HG02759 (cell line): ENCODE results near the gene ADAMTS14.

ENCODE experiments used
- ATAC-seq: cut with Tn5 transposase; IDR thresholded peaks from one replicate; pipeline ENCODE4 v1.9.1; 2021; ENCODE audit warnings: mild to moderate bottlenecking, moderate library complexity; ENCODE audit not compliant: unreplicated experiment

ADAMTS14 gene

GRCh38 chr10:70748305-70748704 is 76.0 kb downstream of the ADAMTS14 start:
- no peak for ATAC-seq

- ATAC-seq = no peak
Observed at GRCh38 chr10:70748801-70749573, 76.7 kb downstream of the ADAMTS14 start.

DNA sequence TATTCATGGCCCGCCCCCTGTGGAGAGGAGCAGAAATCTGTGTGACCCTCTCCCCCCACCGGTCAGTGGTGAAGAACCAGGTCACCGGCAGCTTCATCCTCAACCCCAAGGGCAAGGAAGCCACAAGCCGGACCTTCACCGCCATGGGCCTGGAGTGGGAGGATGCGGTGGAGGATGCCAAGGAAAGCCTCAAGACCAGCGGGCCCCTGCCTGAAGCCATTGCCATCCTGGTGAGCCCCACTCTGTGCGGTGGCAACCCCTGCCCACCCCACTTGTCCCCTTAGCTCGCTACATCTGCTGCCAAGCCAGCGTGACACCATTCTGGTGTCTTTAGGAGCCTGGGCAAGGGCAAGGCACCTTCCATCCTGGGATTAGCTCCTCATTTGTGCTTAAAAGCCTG is 77.5 kb downstream of the ADAMTS14 start:
- no peak for ATAC-seq

- no peak for ATAC-seq
Observed at GRCh38 chr10:70750156-70750703, 77.9 kb downstream of the ADAMTS14 start.

DNA sequence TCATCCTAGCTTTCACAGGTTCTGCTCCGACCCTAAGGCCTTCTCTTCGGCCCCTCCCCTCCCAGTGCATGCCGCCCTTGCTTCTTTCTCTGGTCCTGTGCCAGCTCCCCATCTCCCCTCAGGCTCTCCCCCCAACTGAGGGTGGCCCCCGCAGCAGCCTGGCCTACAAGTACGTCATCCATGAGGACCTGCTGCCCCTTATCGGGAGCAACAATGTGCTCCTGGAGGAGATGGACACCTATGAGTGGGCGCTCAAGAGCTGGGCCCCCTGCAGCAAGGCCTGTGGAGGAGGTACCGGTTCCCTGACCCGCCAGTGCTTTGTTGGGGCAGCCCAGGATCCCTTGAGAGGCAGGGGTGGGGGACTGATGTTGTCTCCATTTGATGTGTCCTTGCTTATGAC is 79.0 kb downstream of the ADAMTS14 start:
- ATAC-seq = no peak

DNA sequence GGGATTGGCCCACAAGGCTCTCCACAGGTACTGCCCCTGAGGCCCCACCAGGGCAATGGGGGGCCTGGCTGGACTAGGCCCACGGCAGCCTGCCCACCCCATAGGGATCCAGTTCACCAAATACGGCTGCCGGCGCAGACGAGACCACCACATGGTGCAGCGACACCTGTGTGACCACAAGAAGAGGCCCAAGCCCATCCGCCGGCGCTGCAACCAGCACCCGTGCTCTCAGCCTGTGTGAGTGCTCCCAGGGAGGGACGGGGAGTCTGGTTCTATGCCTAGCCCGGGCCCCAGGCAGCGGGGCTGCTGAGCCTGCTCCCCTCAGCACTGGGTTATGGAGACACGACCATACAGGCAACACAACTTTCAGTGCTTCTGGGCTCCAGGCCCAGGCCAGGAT is 79.7 kb downstream of the ADAMTS14 start:
- no peak for ATAC-seq

DNA sequence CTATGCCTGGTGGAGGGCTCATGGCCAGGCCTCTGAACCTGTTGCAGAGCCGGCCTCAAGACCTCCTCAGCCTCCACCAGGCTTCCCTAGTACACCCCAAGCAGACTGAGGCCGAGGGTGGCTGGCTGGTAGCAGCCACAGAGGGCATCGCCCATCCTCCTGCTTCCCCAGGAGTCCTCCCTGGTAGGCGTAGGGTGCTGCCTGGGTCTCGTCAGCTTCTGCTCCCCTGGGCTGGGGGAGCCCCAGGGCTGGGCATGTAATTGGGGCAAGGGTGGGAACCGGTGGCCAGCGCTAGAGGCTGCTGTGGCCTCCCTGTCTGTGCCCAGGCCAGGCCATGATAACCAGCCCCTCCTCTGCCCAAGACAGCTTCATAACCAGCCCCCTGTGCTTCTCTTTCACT is 80.3 kb downstream of the ADAMTS14 start:
- ATAC-seq = no peak

- no peak for ATAC-seq
Observed at GRCh38 chr10:70753026-70753663, 80.8 kb downstream of the ADAMTS14 start.

DNA sequence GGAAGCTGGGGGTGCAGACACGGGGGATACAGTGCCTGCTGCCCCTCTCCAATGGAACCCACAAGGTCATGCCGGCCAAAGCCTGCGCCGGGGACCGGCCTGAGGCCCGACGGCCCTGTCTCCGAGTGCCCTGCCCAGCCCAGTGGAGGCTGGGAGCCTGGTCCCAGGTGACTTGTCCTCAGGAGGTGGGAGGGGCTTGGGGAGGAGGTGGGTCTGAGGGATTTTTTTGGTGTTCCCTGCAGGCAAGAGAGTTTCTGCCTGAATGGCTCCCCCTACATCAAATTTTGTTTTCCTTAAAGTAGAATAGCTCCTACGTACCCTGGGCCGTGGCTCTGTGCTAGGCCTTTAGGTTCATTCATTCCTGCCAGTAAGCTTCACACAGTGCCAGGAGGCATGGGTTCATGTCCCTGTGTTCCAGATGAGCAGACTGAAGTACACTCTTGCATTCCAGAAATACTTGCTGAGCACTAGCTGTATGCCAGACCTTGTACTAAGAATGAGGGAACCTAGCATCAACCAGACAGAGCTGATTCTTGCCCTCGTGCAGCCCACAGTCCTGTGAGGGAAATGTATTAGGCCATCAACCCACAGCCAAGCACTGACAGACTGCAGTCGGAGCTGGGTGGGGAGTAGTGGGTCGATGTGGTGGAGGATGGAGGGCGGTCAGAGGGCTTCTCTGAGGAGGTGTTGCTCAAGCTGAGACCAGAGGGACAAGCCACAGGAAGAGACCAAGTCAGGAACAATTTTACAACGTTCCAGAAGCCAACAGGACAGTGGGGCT is 81.7 kb downstream of the ADAMTS14 start:
- no peak for ATAC-seq

DNA sequence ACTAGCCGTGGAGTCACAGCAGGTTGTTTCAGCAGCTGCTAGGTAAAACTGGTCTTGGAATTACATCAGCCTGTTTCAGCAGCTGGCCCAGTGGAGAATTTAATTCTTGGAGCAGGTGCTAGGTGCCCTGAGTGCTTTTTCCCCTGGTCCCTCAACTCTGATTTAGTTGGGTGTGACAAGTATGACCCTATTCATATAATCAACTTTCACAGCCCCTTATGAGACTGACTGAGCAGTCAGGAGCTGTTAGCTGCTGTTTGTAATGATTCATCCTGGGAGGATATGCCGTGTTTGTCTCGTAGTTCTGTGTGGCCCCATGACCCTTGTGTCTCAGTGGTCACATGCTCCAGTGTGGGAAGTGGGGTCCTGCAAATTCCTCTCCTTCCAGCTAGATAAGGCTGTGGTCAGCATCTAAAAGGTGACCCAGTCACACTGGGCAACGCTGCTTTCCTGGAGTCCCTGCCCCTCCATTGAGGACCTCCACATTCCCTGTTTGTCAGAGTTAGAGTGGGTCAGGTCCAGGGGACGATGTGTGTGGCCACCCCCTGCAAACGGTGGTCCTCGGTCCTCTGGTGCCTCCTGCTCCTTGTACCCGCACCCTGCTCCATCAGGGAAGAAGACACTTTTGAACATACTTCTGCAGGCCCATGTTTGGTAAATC is 84.5 kb downstream of the ADAMTS14 start:
- no peak for ATAC-seq

GRCh38 chr10:70757856-70758255 is 85.5 kb downstream of the ADAMTS14 start:
- no peak for ATAC-seq

DNA sequence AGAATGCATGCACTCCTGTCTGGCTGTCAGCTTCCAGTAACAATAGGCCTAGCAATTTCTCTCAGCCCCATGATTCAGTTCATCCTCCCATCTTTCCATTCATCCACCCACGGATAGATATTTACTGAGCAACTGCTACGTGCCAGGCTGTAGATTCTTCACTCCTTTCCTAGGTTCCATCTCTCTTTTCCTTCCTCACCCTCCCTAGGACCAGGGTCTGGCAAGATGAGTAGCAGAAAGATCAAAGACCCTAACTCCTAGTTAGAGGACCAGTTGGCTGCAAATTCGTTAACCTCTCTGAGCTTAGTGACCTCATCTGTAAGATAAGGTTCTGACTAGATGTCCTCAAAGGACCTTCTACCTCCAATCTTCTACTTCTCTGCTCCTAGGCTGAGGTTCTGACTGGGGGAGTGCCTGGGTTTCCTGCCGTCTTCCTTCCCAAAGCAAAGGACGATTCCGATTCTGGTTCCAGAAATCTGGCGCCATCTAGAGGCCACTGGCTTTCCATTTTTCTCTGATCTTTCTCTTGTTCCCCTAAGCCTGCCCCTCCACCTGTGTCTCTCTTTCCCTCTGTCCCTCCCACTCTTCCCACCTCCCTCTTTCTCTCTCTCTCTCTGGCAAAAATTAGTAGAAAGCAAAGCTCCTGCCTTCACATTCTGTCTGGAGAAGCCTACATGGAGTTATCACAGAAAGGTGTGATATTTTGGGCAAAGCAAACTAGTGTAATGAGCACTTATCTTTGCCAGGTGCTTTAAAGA is 86.6 kb downstream of the ADAMTS14 start:
- no peak for ATAC-seq

DNA sequence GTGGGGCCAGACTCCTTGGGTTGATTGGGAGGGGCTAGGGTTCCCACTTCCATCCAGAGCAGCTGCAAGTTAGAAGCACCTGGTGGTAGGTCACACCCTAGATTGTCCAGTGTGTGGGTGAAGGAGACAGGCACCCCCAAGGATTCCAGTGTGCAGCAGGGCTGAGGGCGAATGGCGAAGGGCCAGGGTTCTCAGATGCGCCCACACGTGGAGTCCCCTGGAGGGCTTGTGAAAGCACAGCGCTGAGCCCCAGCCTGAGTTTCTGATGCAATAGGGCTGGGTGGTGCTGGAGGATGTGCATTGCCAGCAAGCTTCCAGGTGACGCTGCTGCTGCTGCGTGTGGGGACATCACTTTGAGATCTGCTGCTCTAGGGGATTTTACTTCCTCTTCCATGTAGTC is 87.5 kb downstream of the ADAMTS14 start:
- ATAC-seq = no peak

DNA sequence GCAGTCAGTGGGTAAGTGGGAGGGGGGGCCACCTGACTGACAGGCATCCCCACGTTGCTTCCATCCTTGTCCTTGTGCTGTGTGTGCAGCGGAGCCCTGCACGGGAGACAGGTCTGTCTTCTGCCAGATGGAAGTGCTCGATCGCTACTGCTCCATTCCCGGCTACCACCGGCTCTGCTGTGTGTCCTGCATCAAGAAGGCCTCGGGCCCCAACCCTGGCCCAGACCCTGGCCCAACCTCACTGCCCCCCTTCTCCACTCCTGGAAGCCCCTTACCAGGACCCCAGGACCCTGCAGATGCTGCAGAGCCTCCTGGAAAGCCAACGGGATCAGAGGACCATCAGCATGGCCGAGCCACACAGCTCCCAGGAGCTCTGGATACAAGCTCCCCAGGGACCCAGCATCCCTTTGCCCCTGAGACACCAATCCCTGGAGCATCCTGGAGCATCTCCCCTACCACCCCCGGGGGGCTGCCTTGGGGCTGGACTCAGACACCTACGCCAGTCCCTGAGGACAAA is 88.0 kb downstream of the ADAMTS14 start:
- no peak for ATAC-seq

- no peak for ATAC-seq
Observed at GRCh38 chr10:70761031-70761601, 88.8 kb downstream of the ADAMTS14 start.

DNA sequence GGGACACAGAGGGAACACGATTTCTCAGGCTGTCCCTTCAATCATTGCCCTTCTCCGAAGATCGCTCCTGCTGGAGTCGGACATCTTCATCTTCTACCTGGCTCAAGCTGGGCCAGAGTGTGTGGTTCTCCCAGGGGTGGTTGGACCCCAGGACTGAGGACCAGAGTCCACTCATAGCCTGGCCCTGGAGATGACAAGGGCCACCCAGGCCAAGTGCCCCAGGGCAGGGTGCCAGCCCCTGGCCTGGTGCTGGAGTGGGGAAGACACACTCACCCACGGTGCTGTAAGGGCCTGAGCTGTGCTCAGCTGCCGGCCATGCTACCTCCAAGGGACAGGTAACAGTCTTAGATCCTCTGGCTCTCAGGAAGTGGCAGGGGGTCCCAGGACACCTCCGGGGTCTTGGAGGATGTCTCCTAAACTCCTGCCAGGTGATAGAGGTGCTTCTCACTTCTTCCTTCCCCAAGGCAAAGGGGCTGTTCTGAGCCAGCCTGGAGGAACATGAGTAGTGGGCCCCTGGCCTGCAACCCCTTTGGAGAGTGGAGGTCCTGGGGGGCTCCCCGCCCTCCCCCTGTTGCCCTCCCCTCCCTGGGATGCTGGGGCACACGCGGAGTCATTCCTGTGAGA is 89.5 kb downstream of the ADAMTS14 start:
- ATAC-seq = no peak

GRCh38 chr10:70762441-70763175 is 90.3 kb downstream of the ADAMTS14 start:
- ATAC-seq = no peak

DNA sequence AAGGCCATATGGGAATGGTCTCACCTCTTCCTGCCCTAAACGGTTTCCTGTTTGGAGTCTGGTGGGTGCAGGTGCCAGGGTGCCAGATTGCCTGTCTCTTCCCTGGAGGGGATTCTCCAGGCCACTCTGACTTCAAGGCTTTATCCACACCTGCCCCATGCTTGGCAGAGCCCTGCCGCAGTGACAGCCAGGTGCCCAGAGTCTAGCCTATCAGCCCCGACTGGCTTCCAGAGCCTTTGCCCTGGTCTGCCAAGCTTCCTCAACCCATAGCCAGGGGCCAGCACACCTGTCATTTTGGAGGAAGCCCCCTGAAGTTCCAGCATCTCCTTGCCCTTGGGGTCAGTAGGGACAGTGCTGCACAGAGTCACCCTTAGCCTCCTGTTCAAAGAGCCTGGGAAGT is 91.3 kb downstream of the ADAMTS14 start:
- ATAC-seq = no peak
